Endothelial cell of umbilical vein (primary cell): ENCODE data around the gene TSKU. TPM values are rescaled to one million over a fixed set of nuclear protein-coding genes. Genes with fewer than 3 reads are reported as not detected.

ENCODE experiments used
- BruUV-seq: library from RNA; stranded (reverse); fragments of 400-500 nt; replicated peaks from 2 replicates; lab custom pipeline; 2021; lab: Mats Ljungman, UMichigan
- CTCF ChIA-PET: fragments of 300-600, 350-600 bp; sonication (Branson Sonifier 250); formaldehyde crosslinking; loops from one replicate; lab custom pipeline; 2021; ENCODE audit warnings: antibody characterized with exemption, inconsistent platforms; lab: Charles Lee
- POLR2A ChIA-PET: fragments of 300-600, 350-600 bp; sonication (Branson Sonifier 250); formaldehyde crosslinking; loops from one replicate; lab custom pipeline; 2021; ENCODE audit warnings: antibody characterized with exemption, inconsistent platforms; lab: Charles Lee
- DNase-seq: peaks from one replicate; pipeline ENCODE4 v3.0.0-alpha.2; 2011; ENCODE audit warnings: low read depth, low spot score
- FAIRE-seq: peaks from 2 replicates; lab custom pipeline; 2011; peaks lifted over from hg19 to GRCh38; lab: Jason Lieb, UNC
- H2AFZ ChIP-seq: 2 replicates; pipeline ENCODE4 v1.6.0; 2012; ENCODE audit warnings: low read depth, low read length, control low read depth, inconsistent platforms
- H3K27ac ChIP-seq: 2 replicates; pipeline ENCODE4 v1.5.1; 2011; ENCODE audit warnings: low read depth, mild to moderate bottlenecking, control low read depth, low read length, moderate library complexity; ENCODE audit not compliant: insufficient read depth
- H3K27me3 ChIP-seq, 2 experiments: 2 replicates each; pipeline versions ENCODE4 v1.6.0 to v1.6.1; 2011; ENCODE audit warnings: low read length in 2 of 2, mixed read lengths in 1 of 2; ENCODE audit not compliant: control insufficient read depth in 2 of 2, insufficient read depth in 2 of 2
- H3K36me3 ChIP-seq, 2 experiments: 2 replicates in 1 of 2; 3 replicates in 1 of 2; pipeline ENCODE4 v1.5.1; 2011; ENCODE audit warnings: low read length in 2 of 2, mild to moderate bottlenecking in 1 of 2, moderate library complexity in 1 of 2; ENCODE audit not compliant: control insufficient read depth in 2 of 2, insufficient read depth in 2 of 2; ENCODE audit errors: extremely low read depth in 1 of 2
- H3K4me1 ChIP-seq: 3 replicates; pipeline ENCODE4 v1.5.1; 2011; ENCODE audit warnings: mild to moderate bottlenecking, low read length; ENCODE audit not compliant: control insufficient read depth, insufficient read depth; ENCODE audit errors: extremely low read depth
- H3K4me2 ChIP-seq: 2 replicates; pipeline ENCODE4 v1.6.1; 2011; ENCODE audit warnings: low read length, control low read depth, mixed read lengths; ENCODE audit not compliant: insufficient read depth
- H3K4me3 ChIP-seq, 3 experiments: fragments of 200-600 bp in 1 of 3; sonication (generic), shearing (Covaris generic) in 1 of 3; replicated peaks in 1 of 3; 2 replicates each; pipeline ENCODE4 v1.5.1; 2011 to 2016; ENCODE audit warnings: control low read depth in 3 of 3, low read length in 3 of 3, mild to moderate bottlenecking in 2 of 3, inconsistent platforms in 1 of 3, low read depth in 1 of 3, moderate library complexity in 1 of 3; ENCODE audit not compliant: insufficient read depth in 1 of 3
- H3K79me2 ChIP-seq: 2 replicates; pipeline ENCODE4 v1.6.0; 2012; ENCODE audit warnings: low read length, inconsistent platforms; ENCODE audit not compliant: control insufficient read depth, insufficient read depth
- H3K9ac ChIP-seq: replicated peaks from 2 replicates; pipeline ENCODE3; 2011; ENCODE audit warnings: low read length, control low read depth; ENCODE audit not compliant: insufficient read depth; ENCODE audit errors: extremely low read depth
- H3K9me1 ChIP-seq: replicated peaks from 3 replicates; pipeline ENCODE4 v1.6.0; 2011; ENCODE audit warnings: mild to moderate bottlenecking, low read length; ENCODE audit not compliant: control insufficient read depth, insufficient read depth; ENCODE audit errors: extremely low read depth
- H3K9me3 ChIP-seq: replicated peaks from 2 replicates; pipeline ENCODE4 v1.5.1; 2012; ENCODE audit warnings: low read length, inconsistent platforms; ENCODE audit not compliant: control insufficient read depth, insufficient read depth
- H4K20me1 ChIP-seq: replicated peaks from 2 replicates; pipeline ENCODE3; 2011; ENCODE audit warnings: mild to moderate bottlenecking, low read length; ENCODE audit not compliant: control insufficient read depth, insufficient read depth; ENCODE audit errors: extremely low read depth
- EZH2 ChIP-seq: IDR thresholded peaks from 2 replicates; pipeline ENCODE4 v1.6.1; 2012; ENCODE audit warnings: borderline replicate concordance, low read depth, mild to moderate bottlenecking, moderate library complexity, low read length, inconsistent platforms; ENCODE audit not compliant: severe bottlenecking
- FOS ChIP-seq: IDR thresholded peaks from 2 replicates; pipeline ENCODE4 v1.6.1; 2011; ENCODE audit warnings: mild to moderate bottlenecking, low read length, moderate library complexity, borderline replicate concordance; ENCODE audit not compliant: insufficient read depth
- GATA2 ChIP-seq: IDR thresholded peaks from 2 replicates; pipeline ENCODE4 v1.7.0; 2011; ENCODE audit warnings: low read depth, mild to moderate bottlenecking, moderate library complexity, mixed read lengths, low read length; ENCODE audit not compliant: insufficient read length, insufficient read depth
- JUN ChIP-seq: IDR thresholded peaks from 2 replicates; pipeline ENCODE4 v1.6.1; 2011; ENCODE audit warnings: borderline replicate concordance, low read depth; ENCODE audit not compliant: insufficient read length, insufficient read depth
- MYC ChIP-seq: IDR thresholded peaks from one replicate; pipeline ENCODE4 v1.6.1; 2011; ENCODE audit warnings: mild to moderate bottlenecking, low read depth, low read length
- POLR2A ChIP-seq: IDR thresholded peaks from 2 replicates; pipeline ENCODE4 v1.6.1; 2012; ENCODE audit warnings: low read depth, mild to moderate bottlenecking, control low read depth, low read length
- POLR2AphosphoS5 ChIP-seq: IDR thresholded peaks from 2 replicates; pipeline ENCODE4 v1.6.1; 2012; ENCODE audit warnings: low read depth, mild to moderate bottlenecking, control low read depth, low read length, moderate library complexity; ENCODE audit not compliant: insufficient read depth
- dilution Hi-C: fragments of 300-500 bp; cut with MboI; formaldehyde crosslinking; loops from one replicate; pipeline ENCODE4 v1.15.0; 2019; ENCODE audit warnings: low sequenced_read_pairs; ENCODE audit not compliant: extremely low pct_ligation_motif_present
- intact Hi-C: fragments of 100-400 bp; cut with micrococcal nuclease; formaldehyde crosslinking; loops from one replicate; pipeline ENCODE4 v1.10.0; 2022
- polyA plus RNA-seq, 4 experiments: library from polyadenylated mRNA; depleted of rRNA in 3 of 4; stranded (reverse) in 3 of 4; unstranded in 1 of 4; fragments of >200 nt; gene quantifications; 2 replicates each; pipeline versions ENCODE4 v1.2.1 to v1.2.3, GENCODE V29; 2011 to 2012; ENCODE audit warnings: missing spikeins in 1 of 4
- total RNA-seq: library from RNA; stranded (reverse); gene quantifications from 2 replicates; pipeline ENCODE4 v1.2.3, GENCODE V29; 2021
- TF ChIP-seq, protein P1 (sequence below), 2 donors: IDR thresholded peaks; 1 replicate in 1 of 2; 2 replicates in 1 of 2; pipeline ENCODE4 v1.5.1; 2011; ENCODE audit warnings: low read length in 2 of 2, mild to moderate bottlenecking in 2 of 2, moderate library complexity in 2 of 2, control low read depth in 1 of 2, inconsistent platforms in 1 of 2, low read depth in 1 of 2; ENCODE audit not compliant: insufficient read depth in 1 of 2; ENCODE audit errors: extremely low read depth in 1 of 2
- TF ChIP-seq, protein P2 (sequence below): IDR thresholded peaks from 2 replicates; pipeline ENCODE4 v1.6.1; 2011; ENCODE audit not compliant: insufficient read depth, insufficient read length

The TSKU gene
- total and polyA plus RNA-seq, 2 donors (not counting 3 experiments of a cell fraction or from before 2014, with no cell fraction given): 16.2 to 21.2 TPM

DNA sequence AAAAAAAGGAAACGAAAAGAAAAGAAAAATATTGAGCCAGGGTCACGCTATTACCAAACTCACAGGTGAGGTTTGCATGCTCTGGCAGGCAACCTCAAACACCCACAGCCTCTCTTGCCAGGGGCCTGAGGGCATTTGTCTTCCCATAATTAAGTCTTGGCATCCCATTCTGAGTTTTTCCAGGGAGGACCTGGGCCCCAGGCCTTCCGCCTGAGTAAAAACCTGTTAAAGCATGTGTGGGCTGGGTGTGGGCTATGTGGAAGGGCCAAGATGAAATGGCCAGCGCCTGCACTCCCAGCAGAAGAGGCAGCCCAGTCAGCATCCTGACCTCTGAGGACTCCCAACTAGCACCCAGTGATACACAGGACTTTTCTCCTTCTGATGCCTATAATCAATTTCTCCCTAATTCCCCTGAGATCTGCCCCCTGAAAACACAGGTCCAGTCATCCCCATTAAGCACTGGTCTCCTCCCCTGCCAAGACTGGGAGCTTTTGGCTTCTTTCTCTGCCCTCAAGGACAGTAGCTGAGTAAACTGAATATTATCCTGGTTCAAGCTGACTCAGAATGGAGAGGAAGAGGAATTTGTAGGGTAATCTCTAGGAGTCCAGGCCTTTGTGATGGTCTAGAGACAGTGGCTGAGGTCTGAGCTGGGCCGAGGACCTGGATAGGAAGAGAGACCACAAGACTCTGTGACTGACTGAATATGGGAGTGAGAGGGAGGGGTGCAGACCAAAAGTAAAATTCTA is 42.0 kb downstream of the TSKU start:
- no TSS peak for BruUV-seq
- no peaks in the 10 kb centered on the region for H3K36me3 ChIP-seq
- H3K9ac ChIP-seq: no peak overlapping the region
- ChIA-PET POLR2A (interaction anchor here (0.7 kb wide), 1 partner anchor 11 kb away, joined by 3 read pairs; no protein-coding TSS in a partner anchor), CTCF (interaction anchor here (1.0 to 3.2 kb wide), 7 partner anchors 10 to 94 kb away, joined by 3 to 45 read pairs (median 10); no protein-coding TSS in a partner anchor)
- H3K9me3 ChIP-seq: no peaks in the 10 kb centered on the region
- intact Hi-C loops: no loop called here
- H3K4me1 ChIP-seq: peaks cover 31% of the 10 kb centered on the region
- TF ChIP-seq POLR2A (no peak), FOS (no peak), GATA2 (no peak), MYC (no peak), JUN (no peak), EZH2 (no peak), POLR2AphosphoS5 (no peak)
- TF ChIP-seq, protein P1, sequence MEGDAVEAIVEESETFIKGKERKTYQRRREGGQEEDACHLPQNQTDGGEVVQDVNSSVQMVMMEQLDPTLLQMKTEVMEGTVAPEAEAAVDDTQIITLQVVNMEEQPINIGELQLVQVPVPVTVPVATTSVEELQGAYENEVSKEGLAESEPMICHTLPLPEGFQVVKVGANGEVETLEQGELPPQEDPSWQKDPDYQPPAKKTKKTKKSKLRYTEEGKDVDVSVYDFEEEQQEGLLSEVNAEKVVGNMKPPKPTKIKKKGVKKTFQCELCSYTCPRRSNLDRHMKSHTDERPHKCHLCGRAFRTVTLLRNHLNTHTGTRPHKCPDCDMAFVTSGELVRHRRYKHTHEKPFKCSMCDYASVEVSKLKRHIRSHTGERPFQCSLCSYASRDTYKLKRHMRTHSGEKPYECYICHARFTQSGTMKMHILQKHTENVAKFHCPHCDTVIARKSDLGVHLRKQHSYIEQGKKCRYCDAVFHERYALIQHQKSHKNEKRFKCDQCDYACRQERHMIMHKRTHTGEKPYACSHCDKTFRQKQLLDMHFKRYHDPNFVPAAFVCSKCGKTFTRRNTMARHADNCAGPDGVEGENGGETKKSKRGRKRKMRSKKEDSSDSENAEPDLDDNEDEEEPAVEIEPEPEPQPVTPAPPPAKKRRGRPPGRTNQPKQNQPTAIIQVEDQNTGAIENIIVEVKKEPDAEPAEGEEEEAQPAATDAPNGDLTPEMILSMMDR (IDR thresholded peaks at IDR 0.05; ENCODE audit: extremely low read depth in 1 of 2, insufficient read depth in 1 of 2, low read depth in 1 of 2, low read length in 2 of 2): no peak
- TF ChIP-seq, protein P2, sequence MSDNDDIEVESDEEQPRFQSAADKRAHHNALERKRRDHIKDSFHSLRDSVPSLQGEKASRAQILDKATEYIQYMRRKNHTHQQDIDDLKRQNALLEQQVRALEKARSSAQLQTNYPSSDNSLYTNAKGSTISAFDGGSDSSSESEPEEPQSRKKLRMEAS: no peak
- DNase-seq (peak; percentile 49), FAIRE-seq (peak; percentile 18)
- peak overlapping the region; percentile 54 for H2AFZ ChIP-seq
- no peak overlapping the region for H3K4me3 ChIP-seq
- no peaks in the 10 kb centered on the region for H4K20me1 ChIP-seq
- H3K4me2 ChIP-seq: no peak overlapping the region
- H3K27ac ChIP-seq: peak overlapping the region; percentile 99
- dilution Hi-C loops: loop anchor here (25.0 kb wide), 1 partner anchor 87 kb away; no protein-coding TSS in a partner anchor
- no peaks in the 10 kb centered on the region for H3K9me1 ChIP-seq
- H3K27me3 ChIP-seq: no peaks in the 10 kb centered on the region
- no peaks in the 10 kb centered on the region for H3K79me2 ChIP-seq
